IMR-90 (cell line): ENCODE data around the gene RAD51B. TPM values are rescaled to one million over a fixed set of nuclear protein-coding genes. Genes with fewer than 3 reads are reported as not detected.

Experiments used
- ATAC-seq: fragments of 200-7000 bp; cut with Tn5 transposase; 2 replicates; pipeline ENCODE4 v1.9.1; 2020; ENCODE audit warnings: low read depth, mild to moderate bottlenecking, moderate library complexity
- BruUV-seq: library from RNA; stranded (reverse); fragments of 400-500 nt; replicated peaks from 2 replicates; lab custom pipeline; 2021; lab: Mats Ljungman, UMichigan
- CTCF ChIA-PET: fragments of 300-600 bp; formaldehyde crosslinking; extraction: SDS; loops from one replicate; lab custom pipeline; 2021; ENCODE audit warnings: antibody characterized with exemption; lab: Yijun Ruan, JAX
- POLR2A ChIA-PET: fragments of 300-600 bp; sonication (Branson Sonifier 250); formaldehyde crosslinking; loops from one replicate; lab custom pipeline; 2022; ENCODE audit warnings: antibody characterized with exemption; ENCODE audit not compliant: unreplicated experiment; lab: Charles Lee
- DNase-seq: peaks from one replicate; pipeline ENCODE4 v3.0.0; 2013
- H2AFZ ChIP-seq: replicated peaks from 2 replicates; pipeline ENCODE3; 2013; ENCODE audit warnings: low read length, mild to moderate bottlenecking; ENCODE audit not compliant: poor library complexity
- H2AK5ac ChIP-seq: 2 replicates; pipeline ENCODE4 v1.6.1; 2013; ENCODE audit warnings: low read depth, low read length, inconsistent platforms
- H2AK9ac ChIP-seq: replicated peaks from 2 replicates; pipeline ENCODE3; 2013; ENCODE audit warnings: mild to moderate bottlenecking, low read depth, low read length, moderate library complexity; ENCODE audit not compliant: poor library complexity
- H2BK120ac ChIP-seq: 2 replicates; pipeline ENCODE4 v1.6.1; 2013; ENCODE audit warnings: low read depth, low read length, inconsistent platforms
- H2BK15ac ChIP-seq: 3 replicates; pipeline ENCODE4 v1.6.1; 2013; ENCODE audit warnings: low read depth, low read length, inconsistent platforms
- H2BK20ac ChIP-seq: 2 replicates; pipeline ENCODE4 v1.6.1; 2013; ENCODE audit warnings: low read depth, mild to moderate bottlenecking, inconsistent platforms, low read length, moderate library complexity
- H2BK5ac ChIP-seq: 2 replicates; pipeline ENCODE4 v1.6.1; 2013; ENCODE audit warnings: mild to moderate bottlenecking, low read depth, low read length, inconsistent platforms; ENCODE audit not compliant: poor library complexity, severe bottlenecking
- H3K14ac ChIP-seq: replicated peaks from 2 replicates; pipeline ENCODE4 v1.6.1; 2013; ENCODE audit warnings: low read depth, low read length, inconsistent platforms
- H3K18ac ChIP-seq: 2 replicates; pipeline ENCODE4 v1.6.1; 2013; ENCODE audit warnings: low read depth, low read length, control low read depth
- H3K23ac ChIP-seq: 2 replicates; pipeline ENCODE4 v1.6.1; 2013; ENCODE audit warnings: low read depth, low read length, inconsistent platforms
- H3K27ac ChIP-seq: 2 replicates; pipeline ENCODE4 v1.5.1; 2013; ENCODE audit warnings: mild to moderate bottlenecking, control low read depth, low read length; ENCODE audit not compliant: insufficient read depth
- H3K27me3 ChIP-seq: 2 replicates; pipeline ENCODE4 v1.6.1; 2013; ENCODE audit warnings: low read length; ENCODE audit not compliant: control insufficient read depth, insufficient read depth
- H3K36me3 ChIP-seq: 2 replicates; pipeline ENCODE4 v1.6.1; 2013; ENCODE audit warnings: low read length, mixed read lengths; ENCODE audit not compliant: control insufficient read depth, insufficient read depth
- H3K4ac ChIP-seq: 2 replicates; pipeline ENCODE4 v1.6.1; 2013; ENCODE audit warnings: low read depth, low read length, inconsistent platforms
- H3K4me1 ChIP-seq: 2 replicates; pipeline ENCODE4 v1.6.1; 2013; ENCODE audit warnings: low read length, mixed read lengths; ENCODE audit not compliant: control insufficient read depth, insufficient read depth
- H3K4me2 ChIP-seq: 2 replicates; pipeline ENCODE4 v1.6.1; 2013; ENCODE audit warnings: low read depth, mild to moderate bottlenecking, control low read depth, low read length, moderate library complexity
- H3K4me3 ChIP-seq: 2 replicates; pipeline ENCODE4 v1.5.1; 2013; ENCODE audit warnings: low read depth, mild to moderate bottlenecking, control low read depth, low read length, moderate library complexity; ENCODE audit not compliant: insufficient read depth
- H3K56ac ChIP-seq: 2 replicates; pipeline ENCODE4 v1.6.1; 2013; ENCODE audit warnings: low read length, inconsistent platforms; ENCODE audit not compliant: insufficient read depth; ENCODE audit errors: extremely low read depth
- H3K79me1 ChIP-seq, 2 experiments: 2 replicates each; pipeline ENCODE4 v1.6.1; 2013; ENCODE audit warnings: low read length in 2 of 2, inconsistent platforms in 1 of 2, low read depth in 1 of 2
- H3K9ac ChIP-seq: 2 replicates; pipeline ENCODE4 v1.6.1; 2013; ENCODE audit warnings: low read depth, low read length, control low read depth
- H3K9me1 ChIP-seq: 2 replicates; pipeline ENCODE4 v1.6.1; 2013; ENCODE audit warnings: low read length, inconsistent platforms; ENCODE audit not compliant: insufficient read depth
- H3K9me3 ChIP-seq: 2 replicates; pipeline ENCODE4 v1.6.1; 2013; ENCODE audit warnings: low read length; ENCODE audit not compliant: control insufficient read depth, insufficient read depth
- H4K20me1 ChIP-seq: 2 replicates; pipeline ENCODE4 v1.6.1; 2013; ENCODE audit warnings: low read length, inconsistent platforms; ENCODE audit not compliant: insufficient read depth
- H4K5ac ChIP-seq: 2 replicates; pipeline ENCODE4 v1.6.1; 2013; ENCODE audit warnings: mild to moderate bottlenecking, low read depth, low read length, control low read depth
- H4K8ac ChIP-seq, 2 experiments: 2 replicates each; pipeline ENCODE4 v1.6.1; 2013; ENCODE audit warnings: low read depth in 2 of 2, low read length in 2 of 2, control low read depth in 1 of 2, inconsistent platforms in 1 of 2
- H4K91ac ChIP-seq: 2 replicates; pipeline ENCODE4 v1.6.1; 2013; ENCODE audit warnings: low read depth, low read length, inconsistent platforms; ENCODE audit not compliant: insufficient read depth
- BHLHE40 ChIP-seq: fragments of 150-350 bp; IDR thresholded peaks from 2 replicates; pipeline ENCODE4 v1.6.1; 2016; ENCODE audit warnings: mild to moderate bottlenecking, low read depth, low read length
- CEBPB ChIP-seq: IDR thresholded peaks from 2 replicates; pipeline ENCODE4 v1.6.1; 2012; ENCODE audit warnings: low read depth, low read length, improper control_type of control experiment
- CHD1 ChIP-seq: IDR thresholded peaks from 2 replicates; pipeline ENCODE4 v1.6.1; 2012; ENCODE audit warnings: low read depth, low read length, improper control_type of control experiment
- CTCF ChIP-seq: conservative IDR thresholded peaks from 2 replicates; pipeline ENCODE4 v1.5.1; 2012; ENCODE audit warnings: mild to moderate bottlenecking, low read depth, low read length, improper control_type of control experiment
- ELK1 ChIP-seq: fragments of 150-350 bp; IDR thresholded peaks from 2 replicates; pipeline ENCODE4 v1.6.1; 2016; ENCODE audit warnings: low read depth, mild to moderate bottlenecking, low read length, moderate library complexity, borderline replicate concordance
- FOS ChIP-seq: fragments of 150-350 bp; IDR thresholded peaks from 2 replicates; pipeline ENCODE4 v1.6.1; 2016; ENCODE audit warnings: low read depth, low read length
- MAFK ChIP-seq: IDR thresholded peaks from 2 replicates; pipeline ENCODE4 v1.6.1; 2012; ENCODE audit warnings: low read depth, low read length, improper control_type of control experiment
- MXI1 ChIP-seq: IDR thresholded peaks from 2 replicates; pipeline ENCODE4 v1.6.1; 2012; ENCODE audit warnings: low read depth, mild to moderate bottlenecking, low read length, moderate library complexity, borderline replicate concordance
- RAD21 ChIP-seq: IDR thresholded peaks from 2 replicates; pipeline ENCODE4 v1.6.1; 2012; ENCODE audit warnings: low read length, improper control_type of control experiment
- RCOR1 ChIP-seq: IDR thresholded peaks from 2 replicates; pipeline ENCODE4 v1.6.1; 2012; ENCODE audit warnings: mild to moderate bottlenecking, low read length, improper control_type of control experiment; ENCODE audit not compliant: insufficient replicate concordance
- SMC3 ChIP-seq: fragments of 150-350 bp; IDR thresholded peaks from 2 replicates; pipeline ENCODE4 v1.6.1; 2016; ENCODE audit warnings: low read depth, mild to moderate bottlenecking, antibody characterized with exemption, low read length, moderate library complexity
- USF2 ChIP-seq: fragments of 150-350 bp; IDR thresholded peaks from 2 replicates; pipeline ENCODE4 v1.6.1; 2017; ENCODE audit warnings: mild to moderate bottlenecking, antibody characterized with exemption, low read length, low read depth
- WGBS, 2 experiments: methylation state at CpG; one replicate each; pipeline versions ENCODE4 v1.1.5 to v1.1.7; 2013; ENCODE audit warnings: missing lambda C conversion rate in 2 of 2; ENCODE audit not compliant: insufficient read length in 1 of 2; ENCODE audit errors: extremely low coverage in 2 of 2; 5-methylcytosine and 5-hydroxymethylcytosine counted together
- dilution Hi-C: fragments of 300-500 bp; cut with HindIII; formaldehyde crosslinking; loops from one replicate; pipeline ENCODE4 v1.14.3; 2018; ENCODE audit warnings: low sequenced_read_pairs; ENCODE audit not compliant: unreplicated experiment
- in situ Hi-C: fragments of 300-500 bp; cut with MboI; formaldehyde crosslinking; loops from 3 replicates; pipeline ENCODE4 v1.14.3; 2019; ENCODE audit warnings: low sequenced_read_pairs, inconsistent platforms, mixed read lengths
- intact Hi-C: fragments of 100-400 bp; cut with micrococcal nuclease; formaldehyde crosslinking; loops from 2 replicates; pipeline ENCODE4 v1.10.0; 2022
- polyA plus RNA-seq, 3 experiments: library from polyadenylated mRNA; depleted of rRNA; stranded (reverse); fragments of >200 nt; gene quantifications; 2 replicates each; pipeline ENCODE4 v1.2.3, GENCODE V29; 2012; ENCODE audit warnings: low replicate concordance in 1 of 3
- total RNA-seq: library from RNA; depleted of rRNA; stranded (reverse); fragments of >200 nt; gene quantifications from 2 replicates; pipeline ENCODE4 v1.2.3, GENCODE V29; 2012

Gene RAD51B
- total and polyA plus RNA-seq, 2 of the 4 experiments (the other 2 are of a cell fraction) = 5.1 to 18.8 TPM

- H2AK5ac ChIP-seq = no peak overlapping the region
- H2BK20ac ChIP-seq = no peak overlapping the region
- no peak for TF ChIP-seq MAFK
- no peak for TF ChIP-seq MXI1
- no peak for TF ChIP-seq USF2
- no peak for TF ChIP-seq RAD21
- no peak for TF ChIP-seq FOS
- TF ChIP-seq CHD1 = no peak
- TF ChIP-seq BHLHE40 = no peak
- no peak for TF ChIP-seq CTCF
- TF ChIP-seq RCOR1 = no peak
- no peak for TF ChIP-seq SMC3
- no peak for TF ChIP-seq ELK1
- no peak for TF ChIP-seq CEBPB
- CTCF ChIA-PET = no interaction called here
- no peaks in the 10 kb centered on the region for H3K27me3 ChIP-seq
- H3K4me3 ChIP-seq = no peak overlapping the region
- H2AFZ ChIP-seq = no peak overlapping the region
- in situ Hi-C loops = no loop called here
- no peak overlapping the region for H3K4ac ChIP-seq
- no peaks in the 10 kb centered on the region for H4K20me1 ChIP-seq
- dilution Hi-C loops = no loop called here
- H3K36me3 ChIP-seq = no peaks in the 10 kb centered on the region
- no peak overlapping the region for H3K9ac ChIP-seq
- no peak overlapping the region for H3K27ac ChIP-seq
- ATAC-seq (no peak), DNase-seq (no peak)
- H4K8ac ChIP-seq = no peak overlapping the region
- H3K23ac ChIP-seq = no peak overlapping the region
- H2BK15ac ChIP-seq = no peak overlapping the region
- BruUV-seq = no TSS peak
- H3K9me3 ChIP-seq = no peaks in the 10 kb centered on the region
- no peaks in the 10 kb centered on the region for H3K79me1 ChIP-seq
- H3K18ac ChIP-seq = no peak overlapping the region
- 100% methylated on average over 3 of the region's 8 CpGs; no CpG with 5 or more reads in 1 of the 2 experiments for WGBS, 2 experiments
- H3K14ac ChIP-seq = no peak overlapping the region
- H3K56ac ChIP-seq = no peak overlapping the region
- no peak overlapping the region for H2BK5ac ChIP-seq
- POLR2A ChIA-PET = no interaction called here
- H3K4me2 ChIP-seq = no peak overlapping the region
- no peak overlapping the region for H4K5ac ChIP-seq
- no peak overlapping the region for H2BK120ac ChIP-seq
- peaks cover 13% of the 10 kb centered on the region for H3K4me1 ChIP-seq
- H2AK9ac ChIP-seq = peak overlapping the region; percentile 45
- peaks cover 7% of the 10 kb centered on the region; the same call in 1 of the 2 replicates for H3K9me1 ChIP-seq
- intact Hi-C loops = no loop called here
- H4K91ac ChIP-seq = no peak overlapping the region
Observed at GRCh38 chr14:68759017-68759560, 939.5 kb downstream of the RAD51B start.
